ENCODE data around the gene CRYBA2.

The CRYBA2 gene

GRCh38 chr2:218993345-218994315, at the start of gene CRYBA2:
TSS of gene CRYBA2 (minus strand) at chr2:218993422. CDS start at chr2:218993176, 246 bp downstream.
- no peak for DNase-seq

- DNase-seq = no peak
Observed at GRCh38 chr2:219042750-219043149, 49.5 kb upstream of the CRYBA2 start.

- no peak for DNase-seq
Observed at GRCh38 chr2:219042157-219042556, 48.9 kb upstream of the CRYBA2 start.

- DNase-seq = peak; percentile 9
Observed at GRCh38 chr2:219041252-219041651, 48.0 kb upstream of the CRYBA2 start, which contains the start of gene CFAP65. TSS of gene CFAP65 (minus strand) at chr2:219041516. CDS start at chr2:219039048, 2,468 bp downstream.

- no peak for DNase-seq
Observed at GRCh38 chr2:219038600-219038999, 45.4 kb upstream of the CRYBA2 start.

- no peak for DNase-seq
Observed at GRCh38 chr2:219037783-219038499, 44.7 kb upstream of the CRYBA2 start.

- no peak for DNase-seq
Observed at GRCh38 chr2:219035942-219036341, 42.7 kb upstream of the CRYBA2 start.

GRCh38 chr2:219034823-219035222, 41.6 kb upstream of the CRYBA2 start:
- no peak for DNase-seq

- DNase-seq = no peak
Observed at GRCh38 chr2:219032051-219032745, 39.0 kb upstream of the CRYBA2 start.

GRCh38 chr2:219031005-219031738, 38.0 kb upstream of the CRYBA2 start:
- DNase-seq = no peak

- DNase-seq = no peak
Observed at GRCh38 chr2:219030177-219030940, 37.1 kb upstream of the CRYBA2 start.

- DNase-seq = peak; percentile 75
Observed at GRCh38 chr2:219029829-219030165, 36.6 kb upstream of the CRYBA2 start.

- no peak for DNase-seq
Observed at GRCh38 chr2:219028996-219029828, 36.0 kb upstream of the CRYBA2 start.

GRCh38 chr2:219028141-219028540, 34.9 kb upstream of the CRYBA2 start:
- DNase-seq = no peak

- DNase-seq = no peak
Observed at GRCh38 chr2:219027511-219028055, 34.4 kb upstream of the CRYBA2 start.

GRCh38 chr2:219026946-219027345, 33.7 kb upstream of the CRYBA2 start:
- DNase-seq = no peak

- DNase-seq = no peak
Observed at GRCh38 chr2:219025637-219026585, 32.7 kb upstream of the CRYBA2 start.

- DNase-seq = no peak
Observed at GRCh38 chr2:219024059-219024458, 30.8 kb upstream of the CRYBA2 start.

- DNase-seq = no peak
Observed at GRCh38 chr2:219023045-219023605, 29.9 kb upstream of the CRYBA2 start.
